Measurements from ENCODE around the gene VAV3. TPM values are rescaled to one million over a fixed set of nuclear protein-coding genes. Genes with fewer than 3 reads are reported as not detected.

Gene VAV3
- total RNA-seq, 1 donor from 2014 or later: 0.64 TPM

DNA sequence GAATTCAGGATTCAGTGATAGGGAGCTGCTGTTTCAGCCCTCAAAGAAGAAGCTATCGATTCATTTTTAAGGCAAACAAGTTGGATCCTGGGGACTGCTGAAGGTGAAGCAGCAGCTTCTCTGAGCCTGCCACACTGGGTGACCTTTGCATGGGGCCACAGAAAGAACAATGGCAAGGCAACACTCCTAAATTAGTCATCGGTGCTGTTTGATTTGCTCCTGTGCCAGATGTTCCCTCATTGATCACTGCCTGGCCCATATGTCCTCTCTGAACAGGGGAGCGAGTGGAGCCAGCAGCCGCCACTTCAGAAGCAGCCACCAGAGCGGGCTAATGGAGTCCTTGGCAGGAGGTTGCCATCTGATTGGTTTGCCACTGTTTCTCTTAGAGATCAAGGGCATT lies 432.7 kb downstream of the VAV3 start:
- TF ChIP-seq, protein P1, sequence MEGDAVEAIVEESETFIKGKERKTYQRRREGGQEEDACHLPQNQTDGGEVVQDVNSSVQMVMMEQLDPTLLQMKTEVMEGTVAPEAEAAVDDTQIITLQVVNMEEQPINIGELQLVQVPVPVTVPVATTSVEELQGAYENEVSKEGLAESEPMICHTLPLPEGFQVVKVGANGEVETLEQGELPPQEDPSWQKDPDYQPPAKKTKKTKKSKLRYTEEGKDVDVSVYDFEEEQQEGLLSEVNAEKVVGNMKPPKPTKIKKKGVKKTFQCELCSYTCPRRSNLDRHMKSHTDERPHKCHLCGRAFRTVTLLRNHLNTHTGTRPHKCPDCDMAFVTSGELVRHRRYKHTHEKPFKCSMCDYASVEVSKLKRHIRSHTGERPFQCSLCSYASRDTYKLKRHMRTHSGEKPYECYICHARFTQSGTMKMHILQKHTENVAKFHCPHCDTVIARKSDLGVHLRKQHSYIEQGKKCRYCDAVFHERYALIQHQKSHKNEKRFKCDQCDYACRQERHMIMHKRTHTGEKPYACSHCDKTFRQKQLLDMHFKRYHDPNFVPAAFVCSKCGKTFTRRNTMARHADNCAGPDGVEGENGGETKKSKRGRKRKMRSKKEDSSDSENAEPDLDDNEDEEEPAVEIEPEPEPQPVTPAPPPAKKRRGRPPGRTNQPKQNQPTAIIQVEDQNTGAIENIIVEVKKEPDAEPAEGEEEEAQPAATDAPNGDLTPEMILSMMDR (IDR thresholded peaks at IDR 0.05): no peak
- Histone ChIP-seq H3K36me3 (no peaks in the 10 kb centered on the region), H3K27ac (no peak overlapping the region), H3K27me3 (no peaks in the 10 kb centered on the region), H3K4me1 (no peaks in the 10 kb centered on the region), H3K9me3 (no peaks in the 10 kb centered on the region), H3K4me3 (no peak overlapping the region)
- intact Hi-C loops (cut with DNase I): no loop called here
- DNase-seq (ENCODE audit: low spot score in 2 of 2): no peak

DNA sequence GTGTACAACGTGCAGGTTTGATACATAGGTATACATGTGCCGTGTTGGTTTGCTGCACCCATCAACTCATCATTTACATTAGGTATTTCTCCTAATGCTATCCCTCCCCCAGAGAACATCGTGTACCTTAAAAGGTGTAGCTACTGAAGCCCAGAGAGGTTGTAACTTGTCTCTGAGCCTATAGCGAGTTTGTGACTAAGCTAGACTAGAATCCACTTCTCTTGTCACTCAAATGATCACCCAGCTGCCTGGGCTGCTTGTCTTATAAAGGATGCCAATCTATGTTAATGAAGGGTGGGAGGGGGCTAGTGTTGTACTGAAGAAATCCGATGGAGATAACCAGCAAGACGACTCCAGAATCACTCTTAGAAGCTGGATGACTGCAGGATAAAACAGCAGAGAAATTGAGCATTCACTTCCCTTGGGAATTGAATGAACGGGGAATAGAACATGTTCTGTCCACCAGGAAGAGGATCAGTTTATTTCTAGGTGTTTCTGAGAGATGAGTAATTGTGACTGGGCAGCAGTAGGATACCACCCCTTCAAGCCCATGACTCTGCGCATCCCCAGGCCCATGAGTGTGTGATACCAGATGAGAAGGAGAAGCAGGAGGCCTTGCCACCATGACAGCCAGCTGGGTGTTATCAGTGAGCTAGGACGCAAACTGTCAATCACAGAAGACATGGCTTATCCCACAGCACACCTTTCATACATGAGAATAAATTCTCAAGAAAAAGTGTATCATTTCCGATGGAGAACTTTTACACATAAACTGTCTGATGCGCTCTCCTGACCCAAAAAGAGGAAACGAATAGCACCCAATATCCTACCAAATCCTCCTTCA lies 433.7 kb downstream of the VAV3 start:
- intact Hi-C loops (cut with DNase I): no loop called here
- H3K4me1 ChIP-seq: no peaks in the 10 kb centered on the region
- no peak for DNase-seq (ENCODE audit: low spot score in 2 of 2)
- TF ChIP-seq, protein P1 (IDR thresholded peaks at IDR 0.05): no peak
- H3K27ac ChIP-seq: no peak overlapping the region
- H3K4me3 ChIP-seq: no peak overlapping the region
- no peaks in the 10 kb centered on the region for H3K9me3 ChIP-seq
- H3K27me3 ChIP-seq: no peaks in the 10 kb centered on the region
- H3K36me3 ChIP-seq: no peaks in the 10 kb centered on the region

DNA sequence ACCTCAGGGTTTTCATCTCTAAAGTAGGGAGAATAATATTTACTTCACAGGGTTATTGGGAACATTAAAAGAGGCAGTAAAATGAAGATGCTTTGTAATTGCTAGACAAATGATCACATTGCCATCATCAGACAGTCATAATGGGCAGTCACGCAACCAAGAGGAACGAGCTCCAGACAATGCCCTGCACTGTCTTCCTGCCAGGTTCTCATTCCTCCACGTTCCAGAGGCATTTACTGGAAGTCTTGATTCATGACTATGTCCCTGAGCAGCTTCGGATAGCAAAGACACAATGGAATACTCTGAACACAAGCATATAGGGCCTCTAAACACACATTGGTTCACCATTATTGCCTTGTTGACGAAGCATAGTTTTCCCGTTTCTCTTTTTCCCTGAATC lies 434.4 kb downstream of the VAV3 start:
- Histone ChIP-seq H3K27me3 (no peaks in the 10 kb centered on the region), H3K9me3 (no peaks in the 10 kb centered on the region), H3K27ac (no peak overlapping the region), H3K4me3 (no peak overlapping the region), H3K36me3 (no peaks in the 10 kb centered on the region), H3K4me1 (no peaks in the 10 kb centered on the region)
- intact Hi-C loops (cut with DNase I): no loop called here
- TF ChIP-seq, protein P1 (IDR thresholded peaks at IDR 0.05): no peak
- DNase-seq (ENCODE audit: low spot score in 2 of 2): no peak

DNA sequence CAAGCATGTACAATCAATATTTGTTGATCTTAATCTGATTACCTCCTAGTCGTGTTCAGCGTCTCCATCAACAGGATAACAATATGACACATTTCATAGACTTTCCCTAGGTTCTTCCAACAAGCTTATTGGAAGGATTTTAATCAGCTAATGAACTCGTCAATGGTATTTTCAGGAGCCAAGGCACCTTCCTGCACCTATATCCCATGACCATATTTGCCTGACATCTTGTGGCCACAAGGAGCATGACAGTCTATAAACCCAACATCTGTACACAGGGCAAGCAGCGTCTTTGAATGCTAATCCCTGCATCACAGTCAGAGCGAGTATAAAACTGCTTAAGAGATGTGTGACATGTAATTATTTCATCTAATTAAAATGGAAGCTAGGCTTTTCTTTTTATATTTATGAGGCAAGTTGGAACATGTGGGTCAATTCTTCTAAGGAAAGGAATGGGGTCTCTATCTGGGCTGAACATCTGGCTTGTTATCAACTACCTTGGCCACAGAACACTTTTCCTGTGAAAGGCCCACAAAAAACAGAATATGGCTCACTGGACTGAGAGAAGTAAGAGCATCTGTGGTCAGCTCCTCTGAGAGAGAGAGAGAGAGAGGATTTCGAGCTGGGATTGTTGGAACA lies 435.4 kb downstream of the VAV3 start:
- TF ChIP-seq, protein P1 (IDR thresholded peaks at IDR 0.05): peak in 2 of 3 experiments; percentile 18 to 33
- Histone ChIP-seq H3K4me3 (no peak overlapping the region), H3K4me1 (no peaks in the 10 kb centered on the region), H3K36me3 (no peaks in the 10 kb centered on the region), H3K27me3 (no peaks in the 10 kb centered on the region), H3K27ac (no peak overlapping the region), H3K9me3 (no peaks in the 10 kb centered on the region)
- no peak for DNase-seq (ENCODE audit: low spot score in 2 of 2)
- intact Hi-C loops (cut with DNase I): no loop called here

DNA sequence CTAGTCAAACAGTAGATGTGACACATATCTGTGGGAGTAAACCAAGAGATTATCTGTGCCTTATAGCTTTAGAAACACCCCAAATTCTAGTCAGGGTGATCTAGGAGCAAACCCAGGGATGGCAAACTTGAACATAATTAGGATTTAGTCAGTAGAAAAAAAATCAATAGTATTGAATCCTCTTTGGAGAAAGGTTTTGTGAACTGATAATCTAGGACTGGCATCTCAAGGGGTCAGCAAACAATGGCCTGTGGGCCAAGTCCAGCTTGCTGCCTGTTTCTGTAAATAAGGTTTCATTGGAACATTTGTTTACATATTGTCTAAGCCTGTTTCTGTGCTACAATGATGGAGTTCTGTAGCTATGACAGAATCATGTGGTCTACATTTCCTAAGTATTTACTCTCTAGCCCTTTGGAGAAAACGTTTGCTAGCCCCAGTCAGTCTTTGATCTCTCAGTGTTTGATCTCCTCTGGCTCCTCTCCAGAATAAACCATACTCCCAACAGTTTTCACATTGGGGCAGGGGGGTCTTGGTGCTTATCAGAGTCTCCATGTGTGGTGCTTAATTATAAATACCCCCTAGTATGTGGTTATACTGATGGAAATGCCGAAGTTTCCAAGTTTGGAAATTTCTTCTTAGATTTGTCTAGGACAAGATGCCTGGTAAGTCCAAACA lies 438.3 kb downstream of the VAV3 start:
- no peak overlapping the region for H3K4me3 ChIP-seq
- TF ChIP-seq, protein P1 (IDR thresholded peaks at IDR 0.05): no peak
- H3K4me1 ChIP-seq: no peaks in the 10 kb centered on the region
- no peak for DNase-seq (ENCODE audit: low spot score in 2 of 2)
- intact Hi-C loops (cut with DNase I): no loop called here
- no peaks in the 10 kb centered on the region for H3K9me3 ChIP-seq
- no peaks in the 10 kb centered on the region for H3K27me3 ChIP-seq
- H3K27ac ChIP-seq: no peak overlapping the region
- H3K36me3 ChIP-seq: no peaks in the 10 kb centered on the region

Data from ascending aorta (tissue), 2 donors.